GM21360 (cell line): Measurements from ENCODE around the gene KANSL3.

Source experiments
- ATAC-seq: cut with Tn5 transposase; IDR thresholded peaks from one replicate; pipeline ENCODE4 v1.9.1; 2021; ENCODE audit warnings: mild to moderate bottlenecking, moderate library complexity; ENCODE audit not compliant: unreplicated experiment

The KANSL3 gene

DNA sequence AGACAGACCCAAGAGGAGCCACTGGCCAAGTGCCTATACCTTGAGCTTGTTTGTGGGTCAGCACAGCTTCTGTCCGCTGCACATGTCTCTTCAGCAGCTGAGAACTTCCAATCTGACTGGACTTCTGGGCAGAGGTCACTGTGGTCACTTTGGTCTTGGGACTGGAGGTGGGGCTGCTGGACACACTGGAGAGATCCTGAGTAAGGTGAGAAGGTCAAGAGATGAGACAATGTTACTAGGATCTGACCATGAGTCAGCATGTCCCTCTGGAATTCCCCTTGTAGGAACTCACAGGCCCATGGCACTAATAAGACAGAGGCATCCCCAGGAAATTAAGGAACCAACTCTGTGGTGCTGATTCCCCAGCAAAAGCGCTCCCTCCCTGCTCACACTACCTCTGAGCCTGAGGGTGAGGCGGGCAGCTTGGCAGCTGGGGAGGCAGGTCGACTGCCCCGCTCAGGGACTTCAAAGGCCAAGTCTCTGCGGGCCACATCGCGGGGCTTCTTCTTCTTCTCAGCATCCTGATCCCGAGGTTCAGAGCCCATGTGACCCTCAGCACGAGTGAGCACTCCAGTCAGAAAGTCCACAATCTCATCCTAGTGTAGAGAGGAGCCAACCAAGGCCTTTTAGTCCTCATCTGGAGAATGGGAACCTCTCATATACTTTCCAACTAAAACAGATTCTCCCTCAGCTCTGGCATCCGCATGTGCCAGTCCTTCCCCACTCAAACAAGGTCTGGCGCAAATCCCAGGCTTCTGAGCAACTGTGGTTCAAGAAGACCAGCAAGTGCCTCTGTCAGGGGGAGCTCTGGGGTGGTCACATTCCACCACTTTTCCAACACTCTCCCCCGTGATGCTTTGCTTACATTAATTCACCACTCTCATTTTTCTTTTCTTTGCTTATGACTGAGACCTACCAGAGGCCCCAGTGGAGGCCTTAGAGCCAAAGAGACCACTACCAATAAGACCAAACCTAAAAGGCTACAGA, 29.4 kb downstream of the KANSL3 start:
- no peak for ATAC-seq

- no peak for ATAC-seq
These were observed 34.0 kb downstream of the KANSL3 start for GRCh38 chr2:96604104-96604503.

DNA sequence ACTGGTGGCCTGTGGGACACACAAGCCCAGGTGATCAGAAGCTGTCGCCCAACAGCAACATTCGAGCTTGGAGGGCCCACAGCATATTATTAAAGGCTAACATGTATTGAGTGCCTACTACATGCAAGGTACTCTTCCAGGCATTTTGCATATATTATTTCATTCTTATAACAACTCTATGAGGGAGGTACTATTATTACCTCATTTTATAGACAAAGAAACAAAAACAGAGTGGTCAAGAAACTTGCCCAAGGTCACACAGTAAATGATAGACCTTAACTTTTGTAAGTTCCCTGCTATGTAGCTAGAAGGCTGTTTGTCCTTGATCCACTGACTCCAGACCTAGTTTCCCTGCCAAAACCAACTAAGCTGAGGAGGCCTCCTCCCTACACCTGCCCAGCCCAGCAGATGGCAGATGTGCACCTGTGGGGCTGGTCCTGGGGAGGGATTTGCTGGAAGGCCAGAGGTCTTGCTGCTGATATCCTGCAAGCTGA, 35.7 kb downstream of the KANSL3 start:
- ATAC-seq = no peak

DNA sequence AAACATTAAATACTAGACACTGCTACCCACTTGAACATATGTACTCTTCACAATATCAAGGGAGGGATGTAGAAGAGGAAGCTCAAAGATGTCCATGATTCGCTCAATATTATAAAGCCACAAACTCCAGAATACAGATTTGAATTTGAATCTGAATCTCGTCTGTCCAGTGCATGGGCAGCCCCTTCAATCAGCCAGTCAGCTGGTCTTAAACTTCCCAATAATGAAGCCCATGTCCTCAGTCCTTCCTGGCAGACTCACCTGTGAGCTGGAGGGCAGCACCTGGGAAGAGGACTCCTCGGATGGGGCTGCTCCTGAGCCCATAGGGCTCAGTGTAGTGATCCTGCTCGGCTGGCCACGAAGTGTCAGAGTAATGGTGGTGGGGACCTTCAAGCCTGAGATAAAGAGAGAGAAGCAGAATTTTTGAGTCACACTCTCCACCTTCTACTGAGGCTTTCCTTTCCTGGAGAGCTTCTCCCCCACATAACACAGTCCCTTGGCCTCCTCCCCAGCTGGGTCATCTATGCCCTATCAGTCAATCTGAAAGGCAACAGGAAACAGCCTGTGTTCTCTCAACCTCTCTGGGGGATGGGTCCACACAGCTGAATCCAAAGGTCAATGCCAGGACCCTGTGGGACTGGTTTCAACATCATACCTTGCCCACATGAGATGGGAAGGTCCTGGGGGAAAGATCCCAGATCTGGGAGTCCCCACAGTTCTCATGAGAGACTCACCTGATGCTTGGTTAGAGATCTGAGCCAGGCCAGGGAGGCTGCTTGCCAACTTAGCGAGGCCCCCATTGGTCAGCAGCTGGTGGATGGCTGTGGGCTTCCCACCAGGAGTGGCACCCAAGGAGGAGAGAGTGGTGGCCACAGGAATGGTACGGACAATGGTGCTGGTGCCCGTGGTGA, 36.5 kb downstream of the KANSL3 start:
- no peak for ATAC-seq

- ATAC-seq = no peak
These were observed 38.2 kb downstream of the KANSL3 start for GRCh38 chr2:96599941-96600340.

GRCh38 chr2:96596596-96596995, 41.5 kb downstream of the KANSL3 start:
- no peak for ATAC-seq

DNA sequence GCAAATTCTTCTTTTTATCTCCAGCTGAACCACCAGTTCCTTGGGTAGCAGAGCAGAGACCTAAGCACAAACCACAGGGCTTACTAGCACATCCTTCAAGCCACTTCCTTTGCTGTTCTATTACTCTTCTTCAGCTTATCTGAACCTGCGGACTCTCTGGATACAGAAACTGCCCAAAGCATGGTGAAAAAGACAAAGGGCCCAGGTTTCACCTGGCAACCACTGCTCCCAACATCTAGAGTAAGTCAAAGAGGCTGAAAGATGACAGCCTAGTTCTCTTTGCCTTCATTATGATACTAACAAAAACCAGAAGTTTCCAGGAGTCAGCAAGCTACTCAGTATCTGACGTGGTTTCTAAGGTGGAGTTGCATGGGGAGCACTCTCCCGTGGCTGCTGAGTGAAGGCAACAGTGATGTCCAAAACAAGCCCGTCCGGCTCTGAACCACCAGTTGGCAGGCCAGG, 43.4 kb downstream of the KANSL3 start:
- no peak for ATAC-seq

GRCh38 chr2:96594282-96594681, 43.8 kb downstream of the KANSL3 start:
- no peak for ATAC-seq

- ATAC-seq = no peak
These were observed 46.6 kb downstream of the KANSL3 start for GRCh38 chr2:96591494-96591893.

- ATAC-seq = no peak
These were observed 47.1 kb downstream of the KANSL3 start for GRCh38 chr2:96591054-96591453.

- ATAC-seq = no peak
These were observed 50.3 kb downstream of the KANSL3 start for GRCh38 chr2:96587843-96588242.

DNA sequence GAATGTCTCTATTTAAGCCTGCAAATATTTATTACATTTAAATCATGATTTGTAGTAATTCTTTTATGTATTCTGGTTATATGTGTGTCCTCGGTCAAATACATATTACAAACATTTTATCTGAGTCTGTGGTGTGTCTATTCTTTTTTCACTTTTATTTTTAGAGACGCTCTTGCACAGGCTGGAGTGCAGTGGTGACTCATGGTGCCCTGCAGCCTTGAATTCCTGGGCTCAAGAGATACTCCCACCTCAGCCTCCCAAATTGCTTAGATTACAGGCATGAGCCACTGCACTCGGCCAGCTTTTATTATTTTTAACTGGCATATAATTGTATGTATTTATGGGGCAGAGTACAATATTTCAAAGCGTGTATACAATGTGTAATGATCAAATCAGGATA, 54.1 kb downstream of the KANSL3 start:
- no peak for ATAC-seq

DNA sequence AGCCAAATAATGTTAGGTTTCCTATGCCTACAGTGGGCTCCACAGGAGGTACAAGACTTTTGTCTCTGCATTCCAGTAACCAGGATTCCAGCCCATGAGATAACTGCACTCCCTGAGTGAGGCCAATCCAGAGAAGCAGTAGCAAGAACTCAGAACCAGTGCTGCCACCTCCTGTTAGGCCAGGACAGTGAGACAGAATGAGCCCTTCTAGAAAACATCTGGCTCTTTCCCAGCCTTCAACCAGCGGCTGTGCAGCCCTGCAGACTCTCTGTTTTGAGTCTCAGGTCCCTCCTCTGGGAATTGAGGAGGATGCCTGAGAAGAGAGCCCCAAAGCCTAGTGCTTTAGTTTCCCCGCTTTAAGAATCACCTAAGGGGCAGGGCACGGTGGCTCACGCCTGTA, 57.3 kb downstream of the KANSL3 start:
- ATAC-seq = no peak

GRCh38 chr2:96579422-96579821, 58.7 kb downstream of the KANSL3 start:
- ATAC-seq = no peak

- no peak for ATAC-seq
These were observed 59.4 kb downstream of the KANSL3 start for GRCh38 chr2:96578731-96579130.

- no peak for ATAC-seq
These were observed 60.6 kb downstream of the KANSL3 start for GRCh38 chr2:96577501-96577900.

- no peak for ATAC-seq
These were observed 62.2 kb downstream of the KANSL3 start for GRCh38 chr2:96575785-96576456.

- ATAC-seq = no peak
These were observed 63.7 kb downstream of the KANSL3 start for GRCh38 chr2:96574364-96574763.

GRCh38 chr2:96568094-96568493, 70.0 kb downstream of the KANSL3 start:
- no peak for ATAC-seq

GRCh38 chr2:96565111-96565510, 73.0 kb downstream of the KANSL3 start:
- ATAC-seq = no peak

- no peak for ATAC-seq
These were observed 73.5 kb downstream of the KANSL3 start for GRCh38 chr2:96564563-96564962.
